HG03196 (cell line): ENCODE results near the gene GRIK3.
"Not testable (repeated sequence)": the region's sequence is repeated elsewhere in the genome, so short reads cannot be mapped to it uniquely, and the experiment has no call there.

Source experiments
- ATAC-seq: cut with Tn5 transposase; IDR thresholded peaks from one replicate; pipeline ENCODE4 v1.9.1; 2021; ENCODE audit not compliant: unreplicated experiment

The GRIK3 gene

GRCh38 chr1:36769886-36770830 is 264.2 kb downstream of the GRIK3 start:
- ATAC-seq, result no peak

GRCh38 chr1:36768486-36769178 is 265.7 kb downstream of the GRIK3 start:
- ATAC-seq, result no peak

GRCh38 chr1:36767429-36767828 is 266.9 kb downstream of the GRIK3 start:
- not testable (repeated sequence) for ATAC-seq

- ATAC-seq, result no peak
Measured at GRCh38 chr1:36766481-36766880, 267.8 kb downstream of the GRIK3 start.

GRCh38 chr1:36765785-36766300 is 268.5 kb downstream of the GRIK3 start:
- no peak for ATAC-seq

GRCh38 chr1:36764798-36765197 is 269.5 kb downstream of the GRIK3 start:
- ATAC-seq, result no peak

- no peak for ATAC-seq
Measured at GRCh38 chr1:36763771-36764170, 270.5 kb downstream of the GRIK3 start.

GRCh38 chr1:36762174-36762573 is 272.1 kb downstream of the GRIK3 start:
- no peak for ATAC-seq

GRCh38 chr1:36761113-36761512 is 273.2 kb downstream of the GRIK3 start:
- ATAC-seq, result no peak

GRCh38 chr1:36760081-36760480 is 274.2 kb downstream of the GRIK3 start:
- ATAC-seq, result no peak

GRCh38 chr1:36759355-36759754 is 275.0 kb downstream of the GRIK3 start:
- ATAC-seq, result no peak

- no peak for ATAC-seq
Measured at GRCh38 chr1:36755303-36756230, 278.7 kb downstream of the GRIK3 start.

GRCh38 chr1:36754366-36754765 is 279.9 kb downstream of the GRIK3 start:
- no peak for ATAC-seq

GRCh38 chr1:36753451-36753850 is 280.9 kb downstream of the GRIK3 start:
- ATAC-seq, result no peak

- no peak for ATAC-seq
Measured at GRCh38 chr1:36752891-36753361, 281.4 kb downstream of the GRIK3 start.

GRCh38 chr1:36752431-36752830 is 281.9 kb downstream of the GRIK3 start:
- no peak for ATAC-seq

GRCh38 chr1:36751525-36751924 is 282.8 kb downstream of the GRIK3 start:
- ATAC-seq, result no peak

- no peak for ATAC-seq
Measured at GRCh38 chr1:36748466-36748865, 285.8 kb downstream of the GRIK3 start.
